ENCODE results near the gene PIGM.
A peak's percentile ranks its signal among the peaks of the same experiment; 100 is the strongest.

PIGM gene

GRCh38 chr1:159996653-159997052 lies 35.1 kb downstream of the PIGM start:
- no peaks in the 10 kb centered on the region for H3K36me3 Mint-ChIP-seq
- no peak for ATAC-seq (ENCODE audit: low read depth)
- no peak for DNase-seq (ENCODE audit: low spot score in 2 of 2)
- H3K27me3 Mint-ChIP-seq: peaks cover 10% of the 10 kb centered on the region
- H3K4me1 Mint-ChIP-seq: peaks cover under 1% of the 10 kb centered on the region
- no peak overlapping the region for H3K27ac Mint-ChIP-seq
- no peak overlapping the region for H3K4me3 Mint-ChIP-seq
- no peaks in the 10 kb centered on the region for H3K9me3 Mint-ChIP-seq

GRCh38 chr1:159994896-159995295 lies 36.9 kb downstream of the PIGM start:
- DNase-seq (ENCODE audit: low spot score in 2 of 2) (no peak), ATAC-seq (ENCODE audit: low read depth) (no peak)
- H3K27me3 Mint-ChIP-seq: peaks cover 10% of the 10 kb centered on the region
- no peak overlapping the region for H3K4me3 Mint-ChIP-seq
- no peaks in the 10 kb centered on the region for H3K36me3 Mint-ChIP-seq
- no peaks in the 10 kb centered on the region for H3K9me3 Mint-ChIP-seq
- H3K27ac Mint-ChIP-seq: no peak overlapping the region
- peaks cover 3% of the 10 kb centered on the region for H3K4me1 Mint-ChIP-seq

GRCh38 chr1:159993911-159994310 lies 37.9 kb downstream of the PIGM start:
- DNase-seq (ENCODE audit: low spot score in 2 of 2) (no peak), ATAC-seq (ENCODE audit: low read depth) (no peak)
- H3K9me3 Mint-ChIP-seq: no peaks in the 10 kb centered on the region
- H3K4me3 Mint-ChIP-seq: no peak overlapping the region
- peaks cover 8% of the 10 kb centered on the region for H3K27me3 Mint-ChIP-seq
- peaks cover 3% of the 10 kb centered on the region for H3K4me1 Mint-ChIP-seq
- H3K27ac Mint-ChIP-seq: no peak overlapping the region
- H3K36me3 Mint-ChIP-seq: no peaks in the 10 kb centered on the region

GRCh38 chr1:159992161-159992560 lies 39.6 kb downstream of the PIGM start:
- no peak for DNase-seq (ENCODE audit: low spot score in 2 of 2)
- no peak overlapping the region for H3K27ac Mint-ChIP-seq

DNA sequence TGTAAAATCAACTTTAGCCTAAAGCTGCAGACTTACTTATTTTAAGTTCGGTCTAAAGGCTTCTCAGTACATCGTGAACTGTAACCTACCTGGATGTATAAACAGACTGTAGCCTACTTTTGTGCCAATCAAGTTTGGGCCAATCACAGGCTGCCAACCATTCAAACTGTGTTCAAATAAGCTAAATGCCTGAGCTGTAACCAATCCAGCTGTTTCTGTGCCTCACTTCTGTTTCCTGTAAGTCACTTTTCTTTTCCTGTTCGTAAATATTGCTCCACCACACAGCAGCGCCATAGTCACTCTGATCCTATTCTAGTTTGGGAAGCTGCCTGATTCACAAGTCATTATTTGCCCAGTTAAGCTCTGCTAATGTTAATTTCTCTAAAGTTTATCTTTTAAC lies 40.3 kb downstream of the PIGM start:
- no peak overlapping the region for H3K4me3 Mint-ChIP-seq
- H3K9me3 Mint-ChIP-seq: no peaks in the 10 kb centered on the region
- H3K27me3 Mint-ChIP-seq: peaks cover 12% of the 10 kb centered on the region
- ATAC-seq (ENCODE audit: low read depth): peak; percentile 22
- no peaks in the 10 kb centered on the region for H3K36me3 Mint-ChIP-seq
- no peak for DNase-seq (ENCODE audit: low spot score in 2 of 2)
- peaks cover 3% of the 10 kb centered on the region for H3K4me1 Mint-ChIP-seq
- no peak overlapping the region for H3K27ac Mint-ChIP-seq

More at GRCh38 chr1:159992161-159992560, 39.6 kb downstream of the PIGM start:
- no peak for ATAC-seq (ENCODE audit: low read depth)
- H3K27me3 Mint-ChIP-seq: peaks cover 12% of the 10 kb centered on the region
- H3K4me3 Mint-ChIP-seq: no peak overlapping the region
- H3K36me3 Mint-ChIP-seq: no peaks in the 10 kb centered on the region
- H3K4me1 Mint-ChIP-seq: peaks cover 3% of the 10 kb centered on the region
- no peaks in the 10 kb centered on the region for H3K9me3 Mint-ChIP-seq

GRCh38 chr1:159990005-159990404 lies 41.8 kb downstream of the PIGM start:
- Mint-ChIP-seq H3K9me3 (no peaks in the 10 kb centered on the region), H3K4me1 (peaks cover 3% of the 10 kb centered on the region), H3K27ac (no peak overlapping the region), H3K36me3 (no peaks in the 10 kb centered on the region), H3K27me3 (peaks cover 15% of the 10 kb centered on the region), H3K4me3 (no peak overlapping the region)
- DNase-seq (ENCODE audit: low spot score in 2 of 2): no peak
- no peak for ATAC-seq (ENCODE audit: low read depth)

DNA sequence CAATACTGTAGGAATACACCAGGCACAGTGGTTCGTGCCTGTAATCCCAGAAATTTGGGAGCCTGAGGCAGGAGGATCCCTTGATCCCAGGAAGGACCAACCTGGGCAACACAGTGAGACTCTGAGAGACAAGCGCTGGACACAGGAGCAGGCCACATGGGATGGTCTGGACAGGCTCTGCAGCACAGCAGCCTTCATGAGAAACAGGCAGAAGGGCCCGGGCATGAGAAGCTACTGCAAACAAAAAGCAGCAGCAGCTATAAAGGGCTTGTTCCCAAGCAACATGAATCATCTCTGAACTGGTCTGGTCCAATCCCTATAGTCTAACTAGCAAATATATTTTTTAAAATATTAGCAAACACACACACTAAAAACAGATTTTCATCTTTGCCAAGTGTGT lies 42.2 kb downstream of the PIGM start:
- no peak for DNase-seq (ENCODE audit: low spot score in 2 of 2)
- peaks cover 16% of the 10 kb centered on the region for H3K27me3 Mint-ChIP-seq
- H3K9me3 Mint-ChIP-seq: no peaks in the 10 kb centered on the region
- no peak overlapping the region for H3K27ac Mint-ChIP-seq
- H3K36me3 Mint-ChIP-seq: no peaks in the 10 kb centered on the region
- peaks cover 3% of the 10 kb centered on the region for H3K4me1 Mint-ChIP-seq
- no peak overlapping the region for H3K4me3 Mint-ChIP-seq
- no peak for ATAC-seq (ENCODE audit: low read depth)

GRCh38 chr1:159988006-159988405 lies 43.8 kb downstream of the PIGM start:
- Mint-ChIP-seq H3K27ac (no peak overlapping the region), H3K27me3 (peaks cover 17% of the 10 kb centered on the region), H3K4me1 (peaks cover 3% of the 10 kb centered on the region), H3K36me3 (no peaks in the 10 kb centered on the region), H3K9me3 (no peaks in the 10 kb centered on the region), H3K4me3 (no peak overlapping the region)
- DNase-seq (ENCODE audit: low spot score in 2 of 2): no peak
- no peak for ATAC-seq (ENCODE audit: low read depth)

DNA sequence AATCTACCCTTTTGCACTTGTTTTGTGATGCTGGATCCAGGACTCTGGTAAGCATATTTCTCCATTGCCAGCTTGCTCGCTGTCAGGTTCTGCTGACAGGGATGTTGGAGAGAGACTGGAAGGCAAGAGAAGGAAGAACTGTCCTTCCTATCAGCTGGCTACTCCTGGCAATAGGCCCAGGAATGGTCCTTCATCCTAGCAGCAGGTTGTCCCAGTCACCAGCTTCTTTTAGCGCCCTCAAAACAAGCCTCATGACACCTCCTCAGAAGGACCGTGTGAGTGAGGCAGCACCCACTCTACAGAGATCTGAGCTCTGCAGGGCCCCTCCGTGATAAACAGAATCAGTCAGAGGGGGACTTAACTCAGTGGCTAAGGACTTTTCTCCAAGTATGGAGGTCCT lies 44.6 kb downstream of the PIGM start:
- peaks cover 3% of the 10 kb centered on the region for H3K4me1 Mint-ChIP-seq
- H3K9me3 Mint-ChIP-seq: no peaks in the 10 kb centered on the region
- H3K27ac Mint-ChIP-seq: no peak overlapping the region
- no peaks in the 10 kb centered on the region for H3K36me3 Mint-ChIP-seq
- ATAC-seq (ENCODE audit: low read depth) (no peak), DNase-seq (ENCODE audit: low spot score in 2 of 2) (no peak)
- H3K4me3 Mint-ChIP-seq: no peak overlapping the region
- H3K27me3 Mint-ChIP-seq: peaks cover 17% of the 10 kb centered on the region

GRCh38 chr1:159986531-159986930 lies 45.3 kb downstream of the PIGM start:
- no peak for ATAC-seq (ENCODE audit: low read depth)
- Mint-ChIP-seq H3K4me1 (peaks cover 1% of the 10 kb centered on the region), H3K27ac (no peak overlapping the region), H3K36me3 (no peaks in the 10 kb centered on the region), H3K4me3 (no peak overlapping the region), H3K27me3 (peaks cover 21% of the 10 kb centered on the region), H3K9me3 (no peaks in the 10 kb centered on the region)
- no peak for DNase-seq (ENCODE audit: low spot score in 2 of 2)

GRCh38 chr1:159986093-159986492 lies 45.7 kb downstream of the PIGM start:
- Mint-ChIP-seq H3K9me3 (no peaks in the 10 kb centered on the region), H3K36me3 (no peaks in the 10 kb centered on the region), H3K4me1 (no peaks in the 10 kb centered on the region), H3K4me3 (no peak overlapping the region), H3K27me3 (peaks cover 21% of the 10 kb centered on the region), H3K27ac (no peak overlapping the region)
- ATAC-seq (ENCODE audit: low read depth) (no peak), DNase-seq (ENCODE audit: low spot score in 2 of 2) (no peak)

DNA sequence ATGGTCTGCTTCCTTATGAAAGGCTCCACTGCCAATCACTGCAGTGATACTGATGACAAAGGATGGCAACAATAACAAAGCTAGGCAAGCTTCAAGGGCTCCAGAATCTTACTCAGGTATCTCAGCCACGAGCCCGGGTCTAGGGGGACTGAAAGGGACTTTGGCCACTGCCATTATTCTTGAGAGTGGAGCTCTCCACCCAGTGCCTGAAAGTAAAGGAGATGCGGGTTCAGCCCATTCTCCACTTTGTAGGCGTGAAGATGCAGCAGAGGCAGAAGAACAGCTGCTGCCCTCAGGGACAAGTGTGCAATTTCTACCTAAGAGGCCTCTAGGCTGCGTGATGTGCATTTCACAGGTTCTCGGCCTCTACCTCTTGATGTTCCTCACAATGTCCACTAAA lies 46.3 kb downstream of the PIGM start:
- Mint-ChIP-seq H3K27me3 (peaks cover 24% of the 10 kb centered on the region), H3K27ac (no peak overlapping the region), H3K4me1 (no peaks in the 10 kb centered on the region), H3K4me3 (no peak overlapping the region), H3K9me3 (no peaks in the 10 kb centered on the region), H3K36me3 (no peaks in the 10 kb centered on the region)
- no peak for ATAC-seq (ENCODE audit: low read depth)
- DNase-seq (ENCODE audit: low spot score in 2 of 2): no peak

GRCh38 chr1:159983681-159984080 lies 48.1 kb downstream of the PIGM start:
- no peak for ATAC-seq (ENCODE audit: low read depth)
- DNase-seq (ENCODE audit: low spot score in 2 of 2): no peak
- peaks cover 28% of the 10 kb centered on the region for H3K27me3 Mint-ChIP-seq
- H3K4me3 Mint-ChIP-seq: no peak overlapping the region
- no peaks in the 10 kb centered on the region for H3K9me3 Mint-ChIP-seq
- no peak overlapping the region for H3K27ac Mint-ChIP-seq
- H3K4me1 Mint-ChIP-seq: no peaks in the 10 kb centered on the region
- H3K36me3 Mint-ChIP-seq: no peaks in the 10 kb centered on the region

- no peak overlapping the region for H3K4me3 Mint-ChIP-seq
- H3K27ac Mint-ChIP-seq: no peak overlapping the region
- no peak for ATAC-seq (ENCODE audit: low read depth)
- DNase-seq (ENCODE audit: low spot score in 2 of 2): no peak
- peaks cover 24% of the 10 kb centered on the region for H3K27me3 Mint-ChIP-seq
- no peaks in the 10 kb centered on the region for H3K36me3 Mint-ChIP-seq
- H3K4me1 Mint-ChIP-seq: no peaks in the 10 kb centered on the region
- no peaks in the 10 kb centered on the region for H3K9me3 Mint-ChIP-seq
Measured at GRCh38 chr1:159982280-159982679, 49.5 kb downstream of the PIGM start.

DNA sequence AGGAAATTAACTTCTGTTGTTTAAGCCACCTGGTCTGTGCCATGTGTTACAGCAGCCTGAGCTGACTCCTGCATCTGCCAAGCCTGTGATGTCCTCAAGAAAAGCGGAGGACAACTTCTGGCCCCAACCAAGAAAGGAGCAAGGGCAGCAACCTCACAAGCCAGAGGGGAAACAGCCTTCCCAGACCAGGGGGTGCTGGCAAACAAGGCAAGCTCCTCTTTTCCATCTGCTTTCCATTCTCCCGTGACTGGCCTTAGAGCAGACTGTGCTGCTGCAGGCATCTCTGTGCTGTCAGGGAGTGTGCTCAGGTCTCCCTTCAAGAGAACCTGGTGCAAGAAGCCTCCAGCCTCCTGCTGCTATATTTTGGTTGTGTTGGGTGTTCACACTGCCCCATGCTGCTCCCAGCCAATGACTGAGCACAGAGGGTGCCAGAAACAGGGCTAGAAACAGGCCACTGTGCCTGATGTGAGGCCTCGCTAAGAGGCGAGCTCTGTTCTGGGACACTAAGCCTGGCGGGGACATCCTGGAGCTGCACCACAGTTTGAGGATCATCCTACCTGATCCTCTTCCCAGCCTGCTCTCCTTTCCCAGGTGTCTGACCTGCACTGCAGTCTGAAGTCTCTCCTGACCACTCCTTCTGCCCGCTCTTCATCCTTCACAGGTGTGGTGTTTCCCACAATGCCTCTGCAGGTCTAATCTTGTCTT lies 50.3 kb downstream of the PIGM start:
- ATAC-seq (ENCODE audit: low read depth): no peak
- H3K27ac Mint-ChIP-seq: no peak overlapping the region
- no peaks in the 10 kb centered on the region for H3K36me3 Mint-ChIP-seq
- H3K27me3 Mint-ChIP-seq: peaks cover 21% of the 10 kb centered on the region
- DNase-seq (ENCODE audit: low spot score in 2 of 2): no peak
- H3K4me1 Mint-ChIP-seq: no peaks in the 10 kb centered on the region
- H3K4me3 Mint-ChIP-seq: no peak overlapping the region
- H3K9me3 Mint-ChIP-seq: no peaks in the 10 kb centered on the region
